Measurements from ENCODE around the gene SRPX2.

The SRPX2 gene

GRCh38 chrX:100720301-100720700 is 76.3 kb downstream of the SRPX2 start:
- TF ChIP-seq, protein P1, sequence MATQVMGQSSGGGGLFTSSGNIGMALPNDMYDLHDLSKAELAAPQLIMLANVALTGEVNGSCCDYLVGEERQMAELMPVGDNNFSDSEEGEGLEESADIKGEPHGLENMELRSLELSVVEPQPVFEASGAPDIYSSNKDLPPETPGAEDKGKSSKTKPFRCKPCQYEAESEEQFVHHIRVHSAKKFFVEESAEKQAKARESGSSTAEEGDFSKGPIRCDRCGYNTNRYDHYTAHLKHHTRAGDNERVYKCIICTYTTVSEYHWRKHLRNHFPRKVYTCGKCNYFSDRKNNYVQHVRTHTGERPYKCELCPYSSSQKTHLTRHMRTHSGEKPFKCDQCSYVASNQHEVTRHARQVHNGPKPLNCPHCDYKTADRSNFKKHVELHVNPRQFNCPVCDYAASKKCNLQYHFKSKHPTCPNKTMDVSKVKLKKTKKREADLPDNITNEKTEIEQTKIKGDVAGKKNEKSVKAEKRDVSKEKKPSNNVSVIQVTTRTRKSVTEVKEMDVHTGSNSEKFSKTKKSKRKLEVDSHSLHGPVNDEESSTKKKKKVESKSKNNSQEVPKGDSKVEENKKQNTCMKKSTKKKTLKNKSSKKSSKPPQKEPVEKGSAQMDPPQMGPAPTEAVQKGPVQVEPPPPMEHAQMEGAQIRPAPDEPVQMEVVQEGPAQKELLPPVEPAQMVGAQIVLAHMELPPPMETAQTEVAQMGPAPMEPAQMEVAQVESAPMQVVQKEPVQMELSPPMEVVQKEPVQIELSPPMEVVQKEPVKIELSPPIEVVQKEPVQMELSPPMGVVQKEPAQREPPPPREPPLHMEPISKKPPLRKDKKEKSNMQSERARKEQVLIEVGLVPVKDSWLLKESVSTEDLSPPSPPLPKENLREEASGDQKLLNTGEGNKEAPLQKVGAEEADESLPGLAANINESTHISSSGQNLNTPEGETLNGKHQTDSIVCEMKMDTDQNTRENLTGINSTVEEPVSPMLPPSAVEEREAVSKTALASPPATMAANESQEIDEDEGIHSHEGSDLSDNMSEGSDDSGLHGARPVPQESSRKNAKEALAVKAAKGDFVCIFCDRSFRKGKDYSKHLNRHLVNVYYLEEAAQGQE (IDR thresholded peaks at IDR 0.05; ENCODE audit: insufficient read depth in 1 of 2, low read depth in 2 of 2, low read length in 2 of 2), result no peak
- TF ChIP-seq SIN3A (IDR thresholded peaks at IDR 0.05; ENCODE audit: borderline replicate concordance, insufficient read depth, low read length), result no peak
- no peak for TF ChIP-seq POLR2AphosphoS5 (IDR thresholded peaks at IDR 0.05; ENCODE audit: low read depth, low read length)
- TF ChIP-seq FOXP2 (optimal IDR thresholded peaks at IDR 0.05; ENCODE audit: borderline replicate concordance, extremely low read depth, extremely low read length, insufficient read depth), result no peak
- TF ChIP-seq TAF1 (IDR thresholded peaks at IDR 0.05; ENCODE audit: borderline replicate concordance, insufficient read depth, low read length), result no peak

GRCh38 chrX:100721328-100721727 is 77.3 kb downstream of the SRPX2 start:
- TF ChIP-seq SIN3A (IDR thresholded peaks at IDR 0.05; ENCODE audit: borderline replicate concordance, insufficient read depth, low read length) (no peak), POLR2AphosphoS5 (IDR thresholded peaks at IDR 0.05; ENCODE audit: low read depth, low read length) (no peak), TAF1 (IDR thresholded peaks at IDR 0.05; ENCODE audit: borderline replicate concordance, insufficient read depth, low read length) (no peak), FOXP2 (optimal IDR thresholded peaks at IDR 0.05; ENCODE audit: borderline replicate concordance, extremely low read depth, extremely low read length, insufficient read depth) (no peak)
- TF ChIP-seq, protein P1 (IDR thresholded peaks at IDR 0.05; ENCODE audit: insufficient read depth in 1 of 2, low read depth in 2 of 2, low read length in 2 of 2), result no peak
